CD4-positive, alpha-beta T cell (primary cell): ENCODE measurements around the gene ACBD6. TPM values are rescaled to one million over a fixed set of nuclear protein-coding genes. Genes with fewer than 3 reads are reported as not detected.

Experiments used
- ATAC-seq: fragments of 200-7000 bp; cut with Tn5 transposase; one replicate; pipeline ENCODE4 v1.10.0; 2022; ENCODE audit warnings: mild to moderate bottlenecking; ENCODE audit not compliant: poor library complexity
- CTCF ChIA-PET: fragments of 350-600 bp; sonication (Branson Sonifier 250); formaldehyde crosslinking; loops from one replicate; lab custom pipeline; 2021; ENCODE audit warnings: antibody characterized with exemption, inconsistent platforms; lab: Charles Lee
- POLR2A ChIA-PET: fragments of 350-600 bp; sonication (Branson Sonifier 250); formaldehyde crosslinking; loops from one replicate; lab custom pipeline; 2021; ENCODE audit warnings: antibody characterized with exemption, inconsistent platforms; lab: Charles Lee
- DNase-seq, 14 experiments: peaks; one replicate each; pipeline ENCODE4 v3.0.0-alpha.2; 2013 to 2020; ENCODE audit warnings: mixed read lengths in 2 of 14
- H3K27ac ChIP-seq, 2 donors: one replicate each; pipeline versions ENCODE4 v1.5.1 to v1.7.0; 2013; ENCODE audit warnings: low read length in 2 of 2, low read depth in 1 of 2, mild to moderate bottlenecking in 1 of 2
- H3K27me3 ChIP-seq, 2 experiments: 1 replicate in 1 of 2; 2 replicates in 1 of 2; pipeline versions ENCODE4 v1.6.1 to v1.7.0; 2013; ENCODE audit warnings: low read length in 2 of 2, control low read depth in 1 of 2, mild to moderate bottlenecking in 1 of 2, moderate library complexity in 1 of 2; ENCODE audit not compliant: insufficient read depth in 2 of 2, control insufficient read depth in 1 of 2
- H3K36me3 ChIP-seq: one replicate; pipeline ENCODE4 v1.6.1; 2013; ENCODE audit warnings: low read length, control low read depth; ENCODE audit not compliant: insufficient read depth
- H3K4me1 ChIP-seq: one replicate; pipeline ENCODE4 v1.6.1; 2013; ENCODE audit warnings: low read length, control low read depth; ENCODE audit not compliant: insufficient read depth
- H3K4me3 ChIP-seq: one replicate; pipeline ENCODE4 v1.5.1; 2013; ENCODE audit warnings: mild to moderate bottlenecking, low read length, moderate library complexity
- H3K9me3 ChIP-seq, 2 experiments: 1 replicate in 1 of 2; 2 replicates in 1 of 2; pipeline versions ENCODE4 v1.6.1 to v1.7.0; 2013; ENCODE audit warnings: low read length in 2 of 2, mild to moderate bottlenecking in 2 of 2, control low read depth in 1 of 2, moderate library complexity in 1 of 2; ENCODE audit not compliant: control insufficient read depth in 1 of 2, insufficient read depth in 1 of 2
- H3K27ac Mint-ChIP-seq: one replicate; pipeline ENCODE4 v1.8.0; 2020; ENCODE audit warnings: mixed read lengths
- H3K27me3 Mint-ChIP-seq: one replicate; pipeline ENCODE4 v1.8.0; 2021; ENCODE audit warnings: mixed read lengths
- H3K36me3 Mint-ChIP-seq: one replicate; pipeline ENCODE4 v1.8.0; 2021; ENCODE audit warnings: low read depth, mixed read lengths
- H3K4me1 Mint-ChIP-seq: one replicate; pipeline ENCODE4 v1.8.0; 2021; ENCODE audit warnings: low read depth, mixed read lengths
- H3K4me3 Mint-ChIP-seq: one replicate; pipeline ENCODE4 v1.8.0; 2020; ENCODE audit warnings: mild to moderate bottlenecking, mixed read lengths
- H3K9me3 Mint-ChIP-seq: one replicate; pipeline ENCODE4 v1.8.0; 2020; ENCODE audit warnings: mixed read lengths
- CTCF ChIP-seq: fragments of 200-600 bp; IDR thresholded peaks from one replicate; pipeline ENCODE4 v1.8.0; 2022; ENCODE audit warnings: antibody characterized with exemption, mild to moderate bottlenecking
- intact Hi-C, 2 experiments: fragments of 100-400 bp; cut with DNase I in 1 of 2; cut with micrococcal nuclease in 1 of 2; formaldehyde crosslinking; loops; one replicate each; pipeline versions ENCODE4 v1.15.1 to v1.9.0; 2023 to 2025; cut with DNase I, micrococcal nuclease
- microRNA-seq: library from miRNA; unstranded; fragments of <30 nt; microRNA quantifications from one replicate; pipeline ENCODE4 v1.2.0, GENCODE V29; 2021; ENCODE audit warnings: borderline microRNAs expressed, borderline replicate concordance
- total RNA-seq, 174 experiments: library from RNA in 2 of 174; stranded (reverse) in 2 of 174; gene quantifications; one replicate each; pipeline ENCODE4 v1.2.3 and lab custom pipeline; 2021 to 2026

The ACBD6 gene
- total RNA-seq, 2 experiments from 2014 or later, result 28.2 to 28.8 TPM

- Histone ChIP-seq H3K4me3 (no peak overlapping the region), H3K27me3 (peaks cover 58 to 71% of the 10 kb centered on the region in 2 experiments), H3K9me3 (peaks cover 0 to 13% of the 10 kb centered on the region in 2 experiments), H3K4me1 (peaks cover 20% of the 10 kb centered on the region), H3K36me3 (no peaks in the 10 kb centered on the region), H3K27ac (no peak overlapping the region)
- ATAC-seq, result no peak
- intact Hi-C loops, result no loop called here
- Mint-ChIP-seq H3K9me3 (no peaks in the 10 kb centered on the region), H3K36me3 (no peaks in the 10 kb centered on the region), H3K4me3 (no peak overlapping the region), H3K4me1 (peaks cover 21% of the 10 kb centered on the region), H3K27me3 (peaks cover 93% of the 10 kb centered on the region), H3K27ac (no peak overlapping the region)
- ChIA-PET CTCF (no interaction called here), POLR2A (interaction anchor here (0.6 kb wide), 1 partner anchor 48 kb away, joined by 3 read pairs; no protein-coding TSS in a partner anchor)
- no peak for TF ChIP-seq CTCF
- no peak for DNase-seq
These were observed 263.0 kb downstream of the ACBD6 start for GRCh38 chr1:180239145-180240096.

- Histone ChIP-seq H3K4me1 (peaks cover 26% of the 10 kb centered on the region), H3K9me3 (peaks cover 0 to 18% of the 10 kb centered on the region in 2 experiments), H3K27ac (no peak overlapping the region), H3K4me3 (no peak overlapping the region), H3K27me3 (peaks cover 64 to 77% of the 10 kb centered on the region in 2 experiments), H3K36me3 (no peaks in the 10 kb centered on the region)
- intact Hi-C loops, result no loop called here
- Mint-ChIP-seq H3K27me3 (peaks cover 93% of the 10 kb centered on the region), H3K27ac (no peak overlapping the region), H3K36me3 (no peaks in the 10 kb centered on the region), H3K4me3 (no peak overlapping the region), H3K4me1 (peaks cover 28% of the 10 kb centered on the region), H3K9me3 (no peaks in the 10 kb centered on the region)
- ChIA-PET POLR2A (interaction anchor here (0.6 kb wide), 1 partner anchor 49 kb away, joined by 3 read pairs; no protein-coding TSS in a partner anchor), CTCF (no interaction called here)
- TF ChIP-seq CTCF, result no peak
- no peak for ATAC-seq
- DNase-seq, result no peak
These were observed 263.7 kb downstream of the ACBD6 start for GRCh38 chr1:180238675-180239074.

Small RNAs within 50 kb of the gene (microRNA-seq; reads per million reads assigned to microRNA genes)
- not detected for gene MIR3121

Other genes starting within 250 kb of the ACBD6 start
- gene OVAAL, start 56.4 kb upstream of the ACBD6 start, total RNA-seq, result not detected
- gene XPR1, start 129.4 kb upstream of the ACBD6 start, total RNA-seq, result 10 to 100 TPM; 13.7 TPM